ENCODE measurements around the gene RAP1GDS1. TPM values are rescaled to one million over a fixed set of nuclear protein-coding genes. Genes with fewer than 3 reads are reported as not detected.

Gene RAP1GDS1
- total and polyA plus RNA-seq, 2 of the 13 experiments (the other 11 are each of a cell fraction or from before 2014, with no cell fraction given), result 19.3 to 42.5 TPM

DNA sequence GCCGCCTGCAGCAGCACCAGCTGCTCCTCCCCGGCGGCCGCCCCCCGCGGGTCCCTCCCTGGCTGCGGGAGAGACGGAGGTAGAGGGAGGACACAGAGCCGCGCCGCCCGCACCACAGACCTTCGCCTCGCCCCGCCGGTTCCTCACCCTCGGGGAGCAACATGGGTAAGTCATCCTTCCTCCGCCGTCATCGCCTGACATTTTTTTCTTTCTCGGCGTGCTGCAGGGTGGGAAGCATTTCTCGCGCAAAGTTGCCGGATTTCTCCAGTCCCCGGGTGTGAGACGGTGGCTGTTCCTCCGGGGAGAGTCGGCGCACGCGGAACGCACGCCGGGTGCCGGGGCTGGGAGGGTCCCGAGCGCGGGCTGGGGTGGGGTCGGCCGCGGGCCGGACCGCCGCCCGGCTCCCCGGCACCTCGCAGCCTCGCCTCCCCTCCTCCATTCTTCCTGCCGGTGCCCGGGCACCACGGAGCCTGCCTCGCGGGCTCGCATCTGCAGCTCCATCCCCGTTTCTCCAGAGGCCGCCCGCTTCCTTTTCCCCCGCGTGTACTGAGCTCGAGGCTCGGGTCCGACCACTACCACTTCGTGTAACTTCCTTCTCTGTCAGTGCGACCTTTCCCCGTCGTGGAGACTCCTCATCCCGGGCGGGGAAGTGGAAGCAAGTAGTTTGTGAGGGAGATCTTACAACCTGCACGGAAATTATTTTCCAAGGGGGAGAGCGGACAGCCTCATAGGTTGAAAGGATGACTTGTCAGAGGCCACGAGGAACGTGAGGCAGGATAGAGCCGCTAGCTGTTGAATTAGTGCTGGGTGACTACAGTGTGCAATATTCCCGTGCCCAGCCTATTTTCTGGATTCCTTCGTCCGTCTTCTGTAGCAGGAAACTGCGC is 464 bp downstream of the RAP1GDS1 start (continued):
- TF ChIP-seq, protein P1, sequence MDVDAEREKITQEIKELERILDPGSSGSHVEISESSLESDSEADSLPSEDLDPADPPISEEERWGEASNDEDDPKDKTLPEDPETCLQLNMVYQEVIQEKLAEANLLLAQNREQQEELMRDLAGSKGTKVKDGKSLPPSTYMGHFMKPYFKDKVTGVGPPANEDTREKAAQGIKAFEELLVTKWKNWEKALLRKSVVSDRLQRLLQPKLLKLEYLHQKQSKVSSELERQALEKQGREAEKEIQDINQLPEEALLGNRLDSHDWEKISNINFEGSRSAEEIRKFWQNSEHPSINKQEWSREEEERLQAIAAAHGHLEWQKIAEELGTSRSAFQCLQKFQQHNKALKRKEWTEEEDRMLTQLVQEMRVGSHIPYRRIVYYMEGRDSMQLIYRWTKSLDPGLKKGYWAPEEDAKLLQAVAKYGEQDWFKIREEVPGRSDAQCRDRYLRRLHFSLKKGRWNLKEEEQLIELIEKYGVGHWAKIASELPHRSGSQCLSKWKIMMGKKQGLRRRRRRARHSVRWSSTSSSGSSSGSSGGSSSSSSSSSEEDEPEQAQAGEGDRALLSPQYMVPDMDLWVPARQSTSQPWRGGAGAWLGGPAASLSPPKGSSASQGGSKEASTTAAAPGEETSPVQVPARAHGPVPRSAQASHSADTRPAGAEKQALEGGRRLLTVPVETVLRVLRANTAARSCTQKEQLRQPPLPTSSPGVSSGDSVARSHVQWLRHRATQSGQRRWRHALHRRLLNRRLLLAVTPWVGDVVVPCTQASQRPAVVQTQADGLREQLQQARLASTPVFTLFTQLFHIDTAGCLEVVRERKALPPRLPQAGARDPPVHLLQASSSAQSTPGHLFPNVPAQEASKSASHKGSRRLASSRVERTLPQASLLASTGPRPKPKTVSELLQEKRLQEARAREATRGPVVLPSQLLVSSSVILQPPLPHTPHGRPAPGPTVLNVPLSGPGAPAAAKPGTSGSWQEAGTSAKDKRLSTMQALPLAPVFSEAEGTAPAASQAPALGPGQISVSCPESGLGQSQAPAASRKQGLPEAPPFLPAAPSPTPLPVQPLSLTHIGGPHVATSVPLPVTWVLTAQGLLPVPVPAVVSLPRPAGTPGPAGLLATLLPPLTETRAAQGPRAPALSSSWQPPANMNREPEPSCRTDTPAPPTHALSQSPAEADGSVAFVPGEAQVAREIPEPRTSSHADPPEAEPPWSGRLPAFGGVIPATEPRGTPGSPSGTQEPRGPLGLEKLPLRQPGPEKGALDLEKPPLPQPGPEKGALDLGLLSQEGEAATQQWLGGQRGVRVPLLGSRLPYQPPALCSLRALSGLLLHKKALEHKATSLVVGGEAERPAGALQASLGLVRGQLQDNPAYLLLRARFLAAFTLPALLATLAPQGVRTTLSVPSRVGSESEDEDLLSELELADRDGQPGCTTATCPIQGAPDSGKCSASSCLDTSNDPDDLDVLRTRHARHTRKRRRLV (CRISPR knock-in tag; IDR thresholded peaks at IDR 0.05), result peak; percentile 69; the same call in 1 of the 2 replicates
- TF ChIP-seq ZNF33B (CRISPR knock-in tag; IDR thresholded peaks at IDR 0.05), result no peak
- TF ChIP-seq, protein P2, sequence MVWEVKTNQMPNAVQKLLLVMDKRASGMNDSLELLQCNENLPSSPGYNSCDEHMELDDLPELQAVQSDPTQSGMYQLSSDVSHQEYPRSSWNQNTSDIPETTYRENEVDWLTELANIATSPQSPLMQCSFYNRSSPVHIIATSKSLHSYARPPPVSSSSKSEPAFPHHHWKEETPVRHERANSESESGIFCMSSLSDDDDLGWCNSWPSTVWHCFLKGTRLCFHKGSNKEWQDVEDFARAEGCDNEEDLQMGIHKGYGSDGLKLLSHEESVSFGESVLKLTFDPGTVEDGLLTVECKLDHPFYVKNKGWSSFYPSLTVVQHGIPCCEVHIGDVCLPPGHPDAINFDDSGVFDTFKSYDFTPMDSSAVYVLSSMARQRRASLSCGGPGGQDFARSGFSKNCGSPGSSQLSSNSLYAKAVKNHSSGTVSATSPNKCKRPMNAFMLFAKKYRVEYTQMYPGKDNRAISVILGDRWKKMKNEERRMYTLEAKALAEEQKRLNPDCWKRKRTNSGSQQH (CRISPR knock-in tag; IDR thresholded peaks at IDR 0.05; ENCODE audit: low read depth), result no peak
- TF ChIP-seq MLLT10 (CRISPR knock-in tag; IDR thresholded peaks at IDR 0.05), result no peak
- TF ChIP-seq ZNF333 (CRISPR knock-in tag; IDR thresholded peaks at IDR 0.05; ENCODE audit: borderline replicate concordance), result no peak
- TF ChIP-seq, protein P3, sequence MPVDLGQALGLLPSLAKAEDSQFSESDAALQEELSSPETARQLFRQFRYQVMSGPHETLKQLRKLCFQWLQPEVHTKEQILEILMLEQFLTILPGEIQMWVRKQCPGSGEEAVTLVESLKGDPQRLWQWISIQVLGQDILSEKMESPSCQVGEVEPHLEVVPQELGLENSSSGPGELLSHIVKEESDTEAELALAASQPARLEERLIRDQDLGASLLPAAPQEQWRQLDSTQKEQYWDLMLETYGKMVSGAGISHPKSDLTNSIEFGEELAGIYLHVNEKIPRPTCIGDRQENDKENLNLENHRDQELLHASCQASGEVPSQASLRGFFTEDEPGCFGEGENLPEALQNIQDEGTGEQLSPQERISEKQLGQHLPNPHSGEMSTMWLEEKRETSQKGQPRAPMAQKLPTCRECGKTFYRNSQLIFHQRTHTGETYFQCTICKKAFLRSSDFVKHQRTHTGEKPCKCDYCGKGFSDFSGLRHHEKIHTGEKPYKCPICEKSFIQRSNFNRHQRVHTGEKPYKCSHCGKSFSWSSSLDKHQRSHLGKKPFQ (CRISPR knock-in tag; IDR thresholded peaks at IDR 0.05; ENCODE audit: insufficient replicate concordance), result peak; percentile 2
- TF ChIP-seq, protein P4, sequence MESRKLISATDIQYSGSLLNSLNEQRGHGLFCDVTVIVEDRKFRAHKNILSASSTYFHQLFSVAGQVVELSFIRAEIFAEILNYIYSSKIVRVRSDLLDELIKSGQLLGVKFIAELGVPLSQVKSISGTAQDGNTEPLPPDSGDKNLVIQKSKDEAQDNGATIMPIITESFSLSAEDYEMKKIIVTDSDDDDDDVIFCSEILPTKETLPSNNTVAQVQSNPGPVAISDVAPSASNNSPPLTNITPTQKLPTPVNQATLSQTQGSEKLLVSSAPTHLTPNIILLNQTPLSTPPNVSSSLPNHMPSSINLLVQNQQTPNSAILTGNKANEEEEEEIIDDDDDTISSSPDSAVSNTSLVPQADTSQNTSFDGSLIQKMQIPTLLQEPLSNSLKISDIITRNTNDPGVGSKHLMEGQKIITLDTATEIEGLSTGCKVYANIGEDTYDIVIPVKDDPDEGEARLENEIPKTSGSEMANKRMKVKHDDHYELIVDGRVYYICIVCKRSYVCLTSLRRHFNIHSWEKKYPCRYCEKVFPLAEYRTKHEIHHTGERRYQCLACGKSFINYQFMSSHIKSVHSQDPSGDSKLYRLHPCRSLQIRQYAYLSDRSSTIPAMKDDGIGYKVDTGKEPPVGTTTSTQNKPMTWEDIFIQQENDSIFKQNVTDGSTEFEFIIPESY (CRISPR knock-in tag; IDR thresholded peaks at IDR 0.05), result no peak
- TF ChIP-seq, protein P5, sequence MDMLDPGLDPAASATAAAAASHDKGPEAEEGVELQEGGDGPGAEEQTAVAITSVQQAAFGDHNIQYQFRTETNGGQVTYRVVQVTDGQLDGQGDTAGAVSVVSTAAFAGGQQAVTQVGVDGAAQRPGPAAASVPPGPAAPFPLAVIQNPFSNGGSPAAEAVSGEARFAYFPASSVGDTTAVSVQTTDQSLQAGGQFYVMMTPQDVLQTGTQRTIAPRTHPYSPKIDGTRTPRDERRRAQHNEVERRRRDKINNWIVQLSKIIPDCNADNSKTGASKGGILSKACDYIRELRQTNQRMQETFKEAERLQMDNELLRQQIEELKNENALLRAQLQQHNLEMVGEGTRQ (IDR thresholded peaks at IDR 0.05; ENCODE audit: low read depth, low read length), result no peak
- TF ChIP-seq, protein P5 (CRISPR knock-in tag; IDR thresholded peaks at IDR 0.05; ENCODE audit: borderline replicate concordance), result no peak
- no peak for TF ChIP-seq ZNF83 (CRISPR knock-in tag; IDR thresholded peaks at IDR 0.05; ENCODE audit: borderline replicate concordance)
- TF ChIP-seq NKX3-1 (CRISPR knock-in tag; IDR thresholded peaks at IDR 0.05), result no peak
- TF ChIP-seq MED1 (CRISPR knock-in tag; IDR thresholded peaks at IDR 0.05), result no peak; the same call in none of the 2 replicates
- TF ChIP-seq ZNF354B (CRISPR knock-in tag; IDR thresholded peaks at IDR 0.05), result no peak
- TF ChIP-seq, protein P6, sequence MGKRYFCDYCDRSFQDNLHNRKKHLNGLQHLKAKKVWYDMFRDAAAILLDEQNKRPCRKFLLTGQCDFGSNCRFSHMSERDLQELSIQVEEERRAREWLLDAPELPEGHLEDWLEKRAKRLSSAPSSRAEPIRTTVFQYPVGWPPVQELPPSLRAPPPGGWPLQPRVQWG (CRISPR knock-in tag; IDR thresholded peaks at IDR 0.05; ENCODE audit: borderline replicate concordance, low read depth), result no peak
- no peak for TF ChIP-seq ATAD3A (CRISPR knock-in tag; IDR thresholded peaks at IDR 0.05)

Data from HepG2 (cell line).